Epithelial cell of proximal tubule (primary cell): ENCODE measurements around the gene GSG1. TPM values are rescaled to one million over a fixed set of nuclear protein-coding genes. Genes with fewer than 3 reads are reported as not detected.
"Not testable (repeated sequence)": the region's sequence is repeated elsewhere in the genome, so short reads cannot be mapped to it uniquely, and the experiment has no call there.

Experiments
- DNase-seq: peaks from one replicate; pipeline ENCODE4 v3.0.0-alpha.2; 2011; ENCODE audit warnings: low read depth
- H3K4me3 ChIP-seq: 2 replicates; pipeline ENCODE4 v1.5.1; 2011; ENCODE audit warnings: low read depth, mild to moderate bottlenecking, low read length
- total RNA-seq: library from RNA; depleted of rRNA; stranded (reverse); fragments of >200 nt; gene quantifications from 2 replicates; pipeline ENCODE4 v1.2.3, GENCODE V29; 2015
- TF ChIP-seq, protein P1 (sequence below): conservative IDR thresholded peaks from 2 replicates; pipeline ENCODE4 v1.5.1; 2012; ENCODE audit warnings: low read depth, mild to moderate bottlenecking, low read length

Gene GSG1
- total RNA-seq, 1 donor from 2014 or later: 0.75 TPM

- no peak for DNase-seq
- TF ChIP-seq, protein P1, sequence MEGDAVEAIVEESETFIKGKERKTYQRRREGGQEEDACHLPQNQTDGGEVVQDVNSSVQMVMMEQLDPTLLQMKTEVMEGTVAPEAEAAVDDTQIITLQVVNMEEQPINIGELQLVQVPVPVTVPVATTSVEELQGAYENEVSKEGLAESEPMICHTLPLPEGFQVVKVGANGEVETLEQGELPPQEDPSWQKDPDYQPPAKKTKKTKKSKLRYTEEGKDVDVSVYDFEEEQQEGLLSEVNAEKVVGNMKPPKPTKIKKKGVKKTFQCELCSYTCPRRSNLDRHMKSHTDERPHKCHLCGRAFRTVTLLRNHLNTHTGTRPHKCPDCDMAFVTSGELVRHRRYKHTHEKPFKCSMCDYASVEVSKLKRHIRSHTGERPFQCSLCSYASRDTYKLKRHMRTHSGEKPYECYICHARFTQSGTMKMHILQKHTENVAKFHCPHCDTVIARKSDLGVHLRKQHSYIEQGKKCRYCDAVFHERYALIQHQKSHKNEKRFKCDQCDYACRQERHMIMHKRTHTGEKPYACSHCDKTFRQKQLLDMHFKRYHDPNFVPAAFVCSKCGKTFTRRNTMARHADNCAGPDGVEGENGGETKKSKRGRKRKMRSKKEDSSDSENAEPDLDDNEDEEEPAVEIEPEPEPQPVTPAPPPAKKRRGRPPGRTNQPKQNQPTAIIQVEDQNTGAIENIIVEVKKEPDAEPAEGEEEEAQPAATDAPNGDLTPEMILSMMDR: no peak
- no peak overlapping the region for H3K4me3 ChIP-seq
These were observed 64.8 kb downstream of the GSG1 start for GRCh38 chr12:13038491-13039161.

DNA sequence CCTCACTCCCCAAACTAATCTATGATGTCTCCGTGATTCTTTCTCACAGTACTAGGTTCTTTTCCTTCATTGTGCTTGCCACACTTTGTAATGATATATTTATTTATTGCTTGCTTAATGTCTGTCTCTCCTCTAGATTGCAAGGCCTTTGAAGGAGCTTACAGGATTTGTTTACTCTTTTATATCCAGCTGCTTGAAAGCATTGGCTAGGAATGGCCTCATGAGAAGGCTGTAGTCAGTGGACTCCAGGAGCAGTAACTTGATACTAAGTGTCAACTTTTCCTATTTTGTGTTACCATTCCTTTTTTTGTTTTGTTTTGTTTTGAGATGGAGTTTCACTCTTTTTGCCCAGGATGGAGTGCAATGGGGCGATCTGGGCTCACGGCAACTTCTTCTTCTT lies 66.6 kb downstream of the GSG1 start:
- TF ChIP-seq, protein P1: no peak
- no peak overlapping the region for H3K4me3 ChIP-seq
- no peak for DNase-seq

GRCh38 chr12:13035335-13035734 lies 68.1 kb downstream of the GSG1 start:
- not testable (repeated sequence) for H3K4me3 ChIP-seq, DNase-seq

Other genes with a start within 250 kb of the GSG1 start
- gene GPRC5A, start 212.1 kb downstream of the GSG1 start, total RNA-seq: 84.4 and 142 TPM in 2 replicates
- not detected in 2 replicates for gene GPRC5D, start 151.5 kb downstream of the GSG1 start, total RNA-seq
- gene HEBP1, start 103.4 kb downstream of the GSG1 start, total RNA-seq: 12.7 and 13.0 TPM in 2 replicates
- 3.8 and 6.4 TPM in 2 replicates for gene FAM234B, start 59.3 kb downstream of the GSG1 start, total RNA-seq
- gene EMP1, start 93.1 kb upstream of the GSG1 start, total RNA-seq: 117 and 166 TPM in 2 replicates